HG02938 (cell line): ENCODE data around the gene MVD.

Source experiments
- ATAC-seq: cut with Tn5 transposase; IDR thresholded peaks from one replicate; pipeline ENCODE4 v1.9.1; 2021; ENCODE audit warnings: mild to moderate bottlenecking, moderate library complexity; ENCODE audit not compliant: unreplicated experiment

The MVD gene

GRCh38 chr16:88645941-88646340 is 16.9 kb downstream of the MVD start:
- no peak for ATAC-seq

DNA sequence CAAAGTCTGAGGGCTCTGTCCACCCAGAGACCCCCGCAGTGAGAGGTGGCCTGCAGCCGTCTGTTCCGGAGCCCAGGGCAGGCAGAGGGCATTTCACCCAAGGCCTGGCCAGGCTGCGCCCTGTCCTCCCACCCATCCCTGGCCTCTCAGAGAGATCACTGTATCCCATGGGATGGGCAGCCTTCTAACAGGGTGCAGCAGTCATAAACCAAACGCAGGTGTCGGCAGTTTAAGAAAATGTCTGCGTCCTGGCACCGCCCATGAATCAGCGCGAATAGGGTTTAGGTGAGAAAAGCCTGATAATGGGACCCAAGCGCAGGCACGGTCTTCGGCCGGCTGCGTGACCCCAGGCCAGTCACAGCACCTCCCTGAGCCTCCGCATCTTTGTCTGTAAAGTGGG is 17.4 kb downstream of the MVD start:
- no peak for ATAC-seq

DNA sequence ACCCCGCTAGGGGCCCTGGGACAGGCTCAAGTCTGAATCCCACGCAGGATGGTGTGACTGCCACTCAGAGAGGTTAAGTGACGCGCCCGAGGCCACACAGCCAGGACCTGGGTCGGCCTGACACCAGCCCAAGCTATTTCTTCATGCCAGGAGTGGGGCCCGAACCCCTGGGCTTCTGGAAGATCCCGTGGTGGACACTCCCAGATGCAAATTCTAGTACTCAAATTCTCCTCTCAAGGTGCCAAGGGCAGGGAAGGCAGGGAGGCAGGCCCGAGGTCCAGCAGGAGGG is 19.3 kb downstream of the MVD start:
- no peak for ATAC-seq

GRCh38 chr16:88642881-88643643 is 19.8 kb downstream of the MVD start:
- ATAC-seq, result no peak

DNA sequence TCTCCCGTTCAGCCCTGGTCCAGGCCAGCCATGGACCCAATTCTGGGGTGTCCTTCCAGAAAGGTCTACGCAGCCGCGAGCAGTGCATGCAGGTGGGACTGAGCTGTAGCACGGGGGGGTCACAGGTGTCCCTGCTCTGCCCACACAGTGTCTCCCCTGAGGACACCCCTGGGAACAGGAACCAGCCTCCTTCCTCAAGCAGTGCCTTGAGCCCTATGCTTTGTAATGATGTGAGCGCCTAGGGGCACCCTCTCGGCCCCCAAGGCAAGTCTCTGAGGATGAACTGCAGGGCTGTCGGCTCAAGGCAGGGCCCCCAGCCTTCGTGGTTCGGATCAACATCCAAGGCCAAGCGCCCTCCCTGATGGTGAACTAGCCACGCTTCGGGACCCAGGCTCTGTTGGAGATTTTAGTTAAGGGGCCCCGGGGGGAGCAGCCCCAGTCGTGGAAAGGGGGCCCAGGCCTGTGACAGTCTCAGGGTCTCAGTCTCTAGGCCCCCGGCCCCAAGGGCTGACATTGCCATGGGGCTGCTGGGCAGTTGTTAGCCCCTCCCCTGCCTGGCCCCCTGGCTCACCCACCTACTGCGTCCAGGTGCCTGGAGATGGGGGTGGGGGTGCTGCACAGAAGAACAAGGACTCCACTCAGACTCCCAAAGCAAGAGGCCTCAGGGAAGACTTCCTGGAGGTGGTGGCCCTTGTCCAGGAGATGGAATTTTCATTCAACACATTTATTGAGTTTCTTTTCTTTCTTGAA is 22.2 kb downstream of the MVD start:
- no peak for ATAC-seq

DNA sequence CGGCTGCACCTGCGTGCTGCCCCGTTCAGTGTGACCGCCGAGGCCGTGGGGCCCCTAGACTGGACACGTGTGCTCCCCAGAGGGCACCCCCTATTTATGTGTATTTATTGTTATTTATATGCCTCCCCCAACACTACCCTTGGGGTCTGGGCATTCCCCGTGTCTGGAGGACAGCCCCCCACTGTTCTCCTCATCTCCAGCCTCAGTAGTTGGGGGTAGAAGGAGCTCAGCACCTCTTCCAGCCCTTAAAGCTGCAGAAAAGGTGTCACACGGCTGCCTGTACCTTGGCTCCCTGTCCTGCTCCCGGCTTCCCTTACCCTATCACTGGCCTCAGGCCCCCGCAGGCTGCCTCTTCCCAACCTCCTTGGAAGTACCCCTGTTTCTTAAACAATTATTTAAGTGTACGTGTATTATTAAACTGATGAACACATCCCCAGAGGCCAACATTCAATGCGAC is 22.8 kb downstream of the MVD start:
- ATAC-seq, result no peak

GRCh38 chr16:88639231-88640038 is 23.5 kb downstream of the MVD start:
- no peak for ATAC-seq

GRCh38 chr16:88638323-88639230 is 24.3 kb downstream of the MVD start, which contains the start of gene IL17C:
IL17C (plus strand) TSS chr16:88638572; CDS start chr16:88638642, 70 bp downstream.
- ATAC-seq, result no peak

- no peak for ATAC-seq
These were observed 26.2 kb downstream of the MVD start for GRCh38 chr16:88636488-88637265.

DNA sequence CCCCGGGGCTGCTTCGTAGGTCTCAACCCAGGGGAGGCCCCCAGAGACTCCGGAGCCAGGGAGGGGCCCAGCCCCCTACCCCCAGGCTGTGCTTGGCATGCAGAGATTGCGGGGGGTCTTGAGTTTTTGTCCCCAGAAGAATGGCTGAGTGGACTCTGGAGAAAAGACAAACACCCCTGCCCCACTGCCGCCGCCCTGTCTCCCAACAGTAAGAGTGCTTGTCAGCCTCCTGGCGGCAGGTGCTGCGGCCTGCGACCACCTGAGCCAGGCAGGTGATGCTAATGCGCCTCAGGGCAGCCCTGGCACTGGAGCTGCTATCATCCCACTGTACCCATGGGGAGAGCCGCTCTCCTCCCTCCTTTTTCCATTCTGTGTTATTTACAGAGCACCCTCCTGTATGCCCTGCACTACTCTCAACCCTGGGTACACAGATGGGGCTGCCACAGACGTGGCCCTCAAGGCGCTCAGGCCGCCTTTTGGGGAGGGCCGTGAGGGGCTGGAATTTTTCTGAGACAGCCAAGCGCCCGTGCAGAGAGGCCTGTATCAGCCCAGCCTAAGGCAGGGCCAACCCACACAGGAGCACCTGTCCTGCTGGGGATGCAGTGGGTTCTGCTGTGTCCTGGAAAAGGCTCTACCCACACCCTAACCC is 27.1 kb downstream of the MVD start:
- no peak for ATAC-seq

DNA sequence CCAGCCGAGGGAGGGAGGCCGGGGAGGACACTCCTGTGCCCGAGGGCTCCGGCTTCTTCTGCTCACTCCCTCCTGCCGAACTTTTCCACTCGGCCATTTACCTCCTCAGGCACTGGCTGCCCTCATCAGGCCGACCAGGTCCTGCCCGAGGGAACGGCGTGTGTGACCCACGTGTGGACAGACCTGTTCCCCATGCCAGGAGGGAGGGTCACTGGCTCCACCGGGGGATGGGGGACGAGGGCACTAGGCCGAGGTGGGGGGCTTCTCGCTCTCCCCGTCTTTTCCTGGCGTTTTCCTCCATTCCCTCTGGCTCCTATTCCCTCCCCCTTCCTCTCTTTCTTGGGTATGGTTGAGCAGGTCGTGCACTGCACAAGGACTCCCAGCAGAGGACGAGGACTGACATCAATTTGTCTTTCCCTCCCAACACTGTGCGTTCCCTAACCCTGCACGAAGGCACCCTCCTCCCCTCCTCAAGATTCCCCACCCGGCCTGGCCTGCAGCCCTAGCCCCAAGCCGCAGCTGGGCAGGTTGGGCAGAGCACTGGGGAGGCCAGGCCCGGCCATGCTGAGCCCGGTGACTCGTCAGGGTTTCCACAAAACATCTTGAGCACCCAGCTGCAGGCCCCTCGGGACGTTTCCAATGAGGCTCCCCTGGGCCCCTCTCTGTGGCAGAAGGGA is 27.8 kb downstream of the MVD start:
- peak; percentile 15 for ATAC-seq

GRCh38 chr16:88634141-88634993 is 28.5 kb downstream of the MVD start:
- peak; percentile 46 for ATAC-seq

- peak; percentile 31 for ATAC-seq
These were observed 29.2 kb downstream of the MVD start for GRCh38 chr16:88633684-88634140.

GRCh38 chr16:88632587-88632930 is 30.3 kb downstream of the MVD start:
- ATAC-seq, result no peak

GRCh38 chr16:88631920-88632586 is 30.8 kb downstream of the MVD start:
- ATAC-seq, result no peak

GRCh38 chr16:88631384-88631783 is 31.5 kb downstream of the MVD start:
- ATAC-seq, result no peak

DNA sequence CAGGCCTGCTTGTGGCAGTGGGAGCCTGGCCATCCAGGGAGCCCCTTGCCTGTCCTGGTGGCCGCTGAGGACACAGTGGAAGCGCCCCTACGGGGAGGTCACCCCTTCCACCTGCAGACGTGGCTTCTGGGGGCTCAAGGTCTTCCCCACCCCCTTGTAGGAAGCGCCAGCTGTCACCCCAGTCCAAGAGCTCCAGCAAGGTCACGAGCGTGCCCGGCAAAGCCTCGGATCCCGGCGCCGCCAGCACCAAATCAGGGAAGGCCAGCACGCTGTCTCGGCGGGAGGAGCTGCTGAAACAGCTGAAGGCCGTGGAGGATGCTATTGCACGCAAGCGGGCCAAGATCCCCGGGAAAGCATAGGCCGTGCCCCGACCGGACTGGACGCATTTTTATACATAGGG is 31.9 kb downstream of the MVD start:
- ATAC-seq, result no peak
